GM19240 (cell line): ENCODE results near the gene INSYN2B.

Experiments used
- DNase-seq: peaks from one replicate; pipeline ENCODE4 v3.0.0; 2011; ENCODE audit warnings: low spot score; ENCODE audit not compliant: insufficient read length

INSYN2B gene

GRCh38 chr5:169980418-169981053, at the start of gene INSYN2B:
INSYN2B (minus strand) TSS chr5:169980495; CDS start chr5:169883898, 96,597 bp downstream.
- peak; percentile 42 for DNase-seq

GRCh38 chr5:170028124-170028523, 47.8 kb upstream of the INSYN2B start:
- DNase-seq, result no peak

- DNase-seq, result no peak
Observed at GRCh38 chr5:170025853-170026252, 45.6 kb upstream of the INSYN2B start.

- no peak for DNase-seq
Observed at GRCh38 chr5:170021506-170021905, 41.2 kb upstream of the INSYN2B start.

- DNase-seq, result no peak
Observed at GRCh38 chr5:170020423-170020822, 40.1 kb upstream of the INSYN2B start.

GRCh38 chr5:170012622-170013021, 32.3 kb upstream of the INSYN2B start:
- no peak for DNase-seq

GRCh38 chr5:170011751-170012150, 31.5 kb upstream of the INSYN2B start:
- no peak for DNase-seq

GRCh38 chr5:170010595-170010994, 30.3 kb upstream of the INSYN2B start:
- DNase-seq, result no peak

GRCh38 chr5:170008376-170008775, 28.1 kb upstream of the INSYN2B start:
- DNase-seq, result no peak

GRCh38 chr5:170006021-170006420, 25.7 kb upstream of the INSYN2B start:
- no peak for DNase-seq

- DNase-seq, result no peak
Observed at GRCh38 chr5:170000155-170000554, 19.9 kb upstream of the INSYN2B start.

GRCh38 chr5:169999621-170000020, 19.3 kb upstream of the INSYN2B start:
- no peak for DNase-seq

- no peak for DNase-seq
Observed at GRCh38 chr5:169997798-169998197, 17.5 kb upstream of the INSYN2B start.

GRCh38 chr5:169993485-169993790, 13.1 kb upstream of the INSYN2B start:
- no peak for DNase-seq

GRCh38 chr5:169992789-169993484, 12.6 kb upstream of the INSYN2B start:
- no peak for DNase-seq

GRCh38 chr5:169991115-169991869, 11.0 kb upstream of the INSYN2B start:
- no peak for DNase-seq

- no peak for DNase-seq
Observed at GRCh38 chr5:169989365-169989764, 9.1 kb upstream of the INSYN2B start.

- DNase-seq, result no peak
Observed at GRCh38 chr5:169988947-169989346, 8.7 kb upstream of the INSYN2B start.

- no peak for DNase-seq
Observed at GRCh38 chr5:169988206-169988605, 7.9 kb upstream of the INSYN2B start.

- no peak for DNase-seq
Observed at GRCh38 chr5:169979871-169980270, 424 bp downstream of the INSYN2B start.

- DNase-seq, result no peak
Observed at GRCh38 chr5:169978714-169979113, 1.6 kb downstream of the INSYN2B start.

GRCh38 chr5:169974121-169974770, 6.0 kb downstream of the INSYN2B start:
- DNase-seq, result no peak
